A549 (cell line): ENCODE measurements around the gene MYOD1.

Experiments
- CHD4 ChIP-seq: fragments of 200-600 bp; sonication (generic); IDR thresholded peaks from 2 replicates; pipeline ENCODE4 v1.6.1; 2016; ENCODE audit warnings: antibody characterized with exemption, mild to moderate bottlenecking, borderline replicate concordance
- CTCF ChIP-seq: fragments of >200 bp; sonication (Bioruptor Twin); formaldehyde crosslinking; IDR thresholded peaks from 3 replicates; pipeline ENCODE4 v1.5.1; 2016
- EP300 ChIP-seq, 2 experiments: fragments of >200 bp; sonication (Bioruptor Twin); formaldehyde crosslinking; IDR thresholded peaks; 2 replicates in 1 of 2; 3 replicates in 1 of 2; pipeline ENCODE4 v1.6.1; 2016 to 2017
- HMGXB4 ChIP-seq: fragments of 250-450 bp; sonication (Bioruptor Pico); IDR thresholded peaks from 2 replicates; pipeline ENCODE4 v1.5.0; 2021; ENCODE audit warnings: mild to moderate bottlenecking, moderate library complexity, borderline replicate concordance
- JUN ChIP-seq, 2 experiments: fragments of >200 bp; sonication (Bioruptor Twin); formaldehyde crosslinking; IDR thresholded peaks; 2 replicates in 1 of 2; 3 replicates in 1 of 2; pipeline ENCODE4 v1.6.1; 2016 to 2017
- KDM1A ChIP-seq: fragments of 200-600 bp; sonication (generic); IDR thresholded peaks from 2 replicates; pipeline ENCODE4 v1.6.1; 2016; ENCODE audit warnings: low read depth, mild to moderate bottlenecking
- NFE2L2 ChIP-seq: fragments of 150-350 bp; conservative IDR thresholded peaks from 2 replicates; pipeline ENCODE4 v1.6.1; 2014; ENCODE audit warnings: low read length
- PBX3 ChIP-seq: IDR thresholded peaks from 2 replicates; pipeline ENCODE4 v1.6.1; 2012
- RAD21 ChIP-seq, 2 experiments: fragments of >200 bp in 1 of 2; sonication (Bioruptor Twin) in 1 of 2; formaldehyde crosslinking in 1 of 2; IDR thresholded peaks in 1 of 2; conservative IDR thresholded peaks in 1 of 2; 2 replicates in 1 of 2; 3 replicates in 1 of 2; pipeline ENCODE4 v1.6.1; 2012 to 2018; ENCODE audit warnings: inconsistent platforms in 1 of 2
- REST ChIP-seq: fragments of 200-600 bp; sonication (generic); IDR thresholded peaks from 2 replicates; pipeline ENCODE4 v1.6.1; 2016; ENCODE audit warnings: antibody characterized with exemption, mild to moderate bottlenecking, moderate library complexity

- TF ChIP-seq KDM1A, result no peak
- TF ChIP-seq CHD4, result no peak
- no peak for TF ChIP-seq REST
- no peak for TF ChIP-seq CTCF
- no peak for TF ChIP-seq RAD21 (conservative IDR thresholded peaks at IDR 0.05 in 1 of 2, IDR thresholded peaks at IDR 0.05 in 1 of 2)
- no peak for TF ChIP-seq HMGXB4 (CRISPR knock-in tag)
- no peak for TF ChIP-seq NFE2L2
- TF ChIP-seq PBX3, result no peak
- no peak for TF ChIP-seq JUN (IDR thresholded peaks at IDR 0.05)
- TF ChIP-seq EP300 (IDR thresholded peaks at IDR 0.05), result no peak
Observed at GRCh38 chr11:17682848-17683247, 36.5 kb upstream of the MYOD1 start.
